SH-SY5Y (cell line): ENCODE measurements around the gene BLVRB.

Experiments used
- GATA2 ChIP-seq: IDR thresholded peaks from 2 replicates; pipeline ENCODE4 v1.6.1; 2011; ENCODE audit warnings: mild to moderate bottlenecking, low read depth, low read length
- GATA3 ChIP-seq: IDR thresholded peaks from 2 replicates; pipeline ENCODE4 v1.6.1; 2011; ENCODE audit warnings: low read depth, mild to moderate bottlenecking, low read length, moderate library complexity

DNA sequence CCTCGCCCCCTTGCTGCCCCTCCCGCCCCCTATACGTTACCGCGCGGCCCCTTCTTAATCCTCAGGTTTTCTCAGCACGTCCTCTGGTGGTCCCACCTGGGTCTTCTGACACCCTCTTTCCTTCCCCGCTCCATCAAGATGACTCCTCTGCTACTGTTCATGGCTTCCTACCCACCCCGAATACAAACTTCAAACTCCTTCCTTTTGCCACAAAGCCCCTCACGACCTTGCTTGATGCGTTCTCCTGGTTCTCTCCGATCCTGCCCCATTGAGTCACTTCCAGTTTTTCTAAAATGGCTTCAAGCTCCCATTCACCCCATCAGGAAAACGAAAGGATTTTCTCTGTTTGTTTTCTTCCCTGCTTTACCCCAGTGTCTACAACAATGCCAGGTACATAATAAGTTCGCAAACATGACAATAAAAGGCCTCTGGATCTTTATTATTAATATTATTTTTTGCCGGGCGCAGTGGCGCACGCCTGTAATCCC is 20.7 kb downstream of the BLVRB start:
- no peak for TF ChIP-seq GATA3
- no peak for TF ChIP-seq GATA2
